Measurements from ENCODE around the gene ZFR2. TPM values are rescaled to one million over a fixed set of nuclear protein-coding genes. Genes with fewer than 3 reads are reported as not detected.
A peak's percentile ranks its signal among the peaks of the same experiment; 100 is the strongest.

The ZFR2 gene
- total and polyA plus RNA-seq, 10 of the 15 experiments (the other 5 are each of a cell fraction or from before 2014, with no cell fraction given), result 0.18 TPM; not detected in 9

DNA sequence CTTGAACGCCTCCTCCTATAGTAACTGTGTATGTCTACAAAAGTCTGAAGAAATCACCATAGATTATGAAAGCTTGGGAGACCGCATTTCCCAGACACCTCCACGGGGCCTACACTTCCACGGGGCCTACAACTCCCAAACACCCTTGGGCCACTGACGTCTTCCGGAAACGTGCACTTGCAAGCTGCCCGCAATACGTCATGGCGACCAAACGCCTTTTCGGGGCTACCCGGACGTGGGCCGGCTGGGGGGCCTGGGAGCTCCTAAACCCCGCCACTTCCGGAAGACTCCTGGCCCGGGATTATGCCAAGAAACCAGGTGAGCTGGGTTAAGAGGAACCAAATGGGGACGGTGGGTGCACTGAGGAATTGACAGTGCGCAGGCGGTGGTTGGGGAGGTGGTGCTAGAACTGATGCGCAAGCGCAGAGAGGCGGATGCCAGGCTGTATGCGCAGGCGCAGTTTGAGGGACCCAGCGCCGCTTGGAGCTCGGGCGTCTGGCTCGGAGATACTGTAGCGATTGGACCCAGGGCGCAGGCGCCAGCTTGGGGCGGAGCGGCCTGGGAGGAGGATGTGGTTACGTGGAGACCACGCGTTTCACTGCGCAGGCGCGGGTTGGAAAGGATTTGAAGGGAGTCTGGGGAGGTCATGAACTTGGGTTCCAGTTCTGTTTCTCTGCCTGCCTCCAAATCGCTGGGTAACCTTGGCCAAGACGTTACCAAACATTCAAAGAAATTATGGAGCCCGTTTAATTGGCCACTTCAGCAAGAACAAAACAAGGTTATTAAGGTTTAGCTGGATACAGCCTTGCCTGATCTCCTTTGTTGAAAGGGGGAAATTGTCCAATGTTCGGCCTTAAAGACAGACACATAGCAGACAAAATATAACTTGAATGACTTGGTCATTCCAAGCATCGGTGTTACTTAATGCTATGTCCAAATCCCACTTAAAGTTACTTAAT lies 106.1 kb downstream of the ZFR2 start, which contains the start of gene MRPL54 (continued):
- TF ChIP-seq, protein P1, sequence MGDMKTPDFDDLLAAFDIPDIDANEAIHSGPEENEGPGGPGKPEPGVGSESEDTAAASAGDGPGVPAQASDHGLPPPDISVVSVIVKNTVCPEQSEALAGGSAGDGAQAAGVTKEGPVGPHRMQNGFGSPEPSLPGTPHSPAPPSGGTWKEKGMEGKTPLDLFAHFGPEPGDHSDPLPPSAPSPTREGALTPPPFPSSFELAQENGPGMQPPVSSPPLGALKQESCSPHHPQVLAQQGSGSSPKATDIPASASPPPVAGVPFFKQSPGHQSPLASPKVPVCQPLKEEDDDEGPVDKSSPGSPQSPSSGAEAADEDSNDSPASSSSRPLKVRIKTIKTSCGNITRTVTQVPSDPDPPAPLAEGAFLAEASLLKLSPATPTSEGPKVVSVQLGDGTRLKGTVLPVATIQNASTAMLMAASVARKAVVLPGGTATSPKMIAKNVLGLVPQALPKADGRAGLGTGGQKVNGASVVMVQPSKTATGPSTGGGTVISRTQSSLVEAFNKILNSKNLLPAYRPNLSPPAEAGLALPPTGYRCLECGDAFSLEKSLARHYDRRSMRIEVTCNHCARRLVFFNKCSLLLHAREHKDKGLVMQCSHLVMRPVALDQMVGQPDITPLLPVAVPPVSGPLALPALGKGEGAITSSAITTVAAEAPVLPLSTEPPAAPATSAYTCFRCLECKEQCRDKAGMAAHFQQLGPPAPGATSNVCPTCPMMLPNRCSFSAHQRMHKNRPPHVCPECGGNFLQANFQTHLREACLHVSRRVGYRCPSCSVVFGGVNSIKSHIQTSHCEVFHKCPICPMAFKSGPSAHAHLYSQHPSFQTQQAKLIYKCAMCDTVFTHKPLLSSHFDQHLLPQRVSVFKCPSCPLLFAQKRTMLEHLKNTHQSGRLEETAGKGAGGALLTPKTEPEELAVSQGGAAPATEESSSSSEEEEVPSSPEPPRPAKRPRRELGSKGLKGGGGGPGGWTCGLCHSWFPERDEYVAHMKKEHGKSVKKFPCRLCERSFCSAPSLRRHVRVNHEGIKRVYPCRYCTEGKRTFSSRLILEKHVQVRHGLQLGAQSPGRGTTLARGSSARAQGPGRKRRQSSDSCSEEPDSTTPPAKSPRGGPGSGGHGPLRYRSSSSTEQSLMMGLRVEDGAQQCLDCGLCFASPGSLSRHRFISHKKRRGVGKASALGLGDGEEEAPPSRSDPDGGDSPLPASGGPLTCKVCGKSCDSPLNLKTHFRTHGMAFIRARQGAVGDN (IDR thresholded peaks at IDR 0.05), result peak; percentile 68
- TF ChIP-seq TAF1 (IDR thresholded peaks at IDR 0.05; ENCODE audit: borderline replicate concordance, low read depth, low read length) (peak; percentile 83), STAT3 (IDR thresholded peaks at IDR 0.05; ENCODE audit: low read depth, low read length) (0 out of 2 replicates have a peak, but pooled peaks have one; percentile 39), SMAD1 (IDR thresholded peaks at IDR 0.05; ENCODE audit: low read depth, partially characterized antibody) (peak; percentile 34), PAX8 (IDR thresholded peaks at IDR 0.05) (no peak), RUNX3 (IDR thresholded peaks at IDR 0.05; ENCODE audit: low read length) (peak; percentile 84), PML (IDR thresholded peaks at IDR 0.05; ENCODE audit: low read length) (peak; percentile 93), HDAC6 (IDR thresholded peaks at IDR 0.05; ENCODE audit: unreplicated experiment) (peak; percentile 54), RELA (IDR thresholded peaks at IDR 0.05; ENCODE audit: borderline replicate concordance, partially characterized antibody) (peak; percentile 87), SP1 (IDR thresholded peaks at IDR 0.05; ENCODE audit: low read depth, low read length) (peak; percentile 17)
- TF ChIP-seq, protein P2, sequence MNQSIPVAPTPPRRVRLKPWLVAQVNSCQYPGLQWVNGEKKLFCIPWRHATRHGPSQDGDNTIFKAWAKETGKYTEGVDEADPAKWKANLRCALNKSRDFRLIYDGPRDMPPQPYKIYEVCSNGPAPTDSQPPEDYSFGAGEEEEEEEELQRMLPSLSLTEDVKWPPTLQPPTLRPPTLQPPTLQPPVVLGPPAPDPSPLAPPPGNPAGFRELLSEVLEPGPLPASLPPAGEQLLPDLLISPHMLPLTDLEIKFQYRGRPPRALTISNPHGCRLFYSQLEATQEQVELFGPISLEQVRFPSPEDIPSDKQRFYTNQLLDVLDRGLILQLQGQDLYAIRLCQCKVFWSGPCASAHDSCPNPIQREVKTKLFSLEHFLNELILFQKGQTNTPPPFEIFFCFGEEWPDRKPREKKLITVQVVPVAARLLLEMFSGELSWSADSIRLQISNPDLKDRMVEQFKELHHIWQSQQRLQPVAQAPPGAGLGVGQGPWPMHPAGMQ (IDR thresholded peaks at IDR 0.05; ENCODE audit: borderline replicate concordance), result no peak
- TF ChIP-seq, protein P3, sequence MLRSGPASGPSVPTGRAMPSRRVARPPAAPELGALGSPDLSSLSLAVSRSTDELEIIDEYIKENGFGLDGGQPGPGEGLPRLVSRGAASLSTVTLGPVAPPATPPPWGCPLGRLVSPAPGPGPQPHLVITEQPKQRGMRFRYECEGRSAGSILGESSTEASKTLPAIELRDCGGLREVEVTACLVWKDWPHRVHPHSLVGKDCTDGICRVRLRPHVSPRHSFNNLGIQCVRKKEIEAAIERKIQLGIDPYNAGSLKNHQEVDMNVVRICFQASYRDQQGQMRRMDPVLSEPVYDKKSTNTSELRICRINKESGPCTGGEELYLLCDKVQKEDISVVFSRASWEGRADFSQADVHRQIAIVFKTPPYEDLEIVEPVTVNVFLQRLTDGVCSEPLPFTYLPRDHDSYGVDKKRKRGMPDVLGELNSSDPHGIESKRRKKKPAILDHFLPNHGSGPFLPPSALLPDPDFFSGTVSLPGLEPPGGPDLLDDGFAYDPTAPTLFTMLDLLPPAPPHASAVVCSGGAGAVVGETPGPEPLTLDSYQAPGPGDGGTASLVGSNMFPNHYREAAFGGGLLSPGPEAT (IDR thresholded peaks at IDR 0.05; ENCODE audit: low read depth), result peak; percentile 63
